ENCODE measurements around the gene TUBGCP4.
A peak's percentile ranks its signal among the peaks of the same experiment; 100 is the strongest.

Gene TUBGCP4

GRCh38 chr15:43420876-43421275 lies 50.0 kb downstream of the TUBGCP4 start:
- Mint-ChIP-seq H3K4me3 (no peak overlapping the region), H3K4me1 (ENCODE audit: low read depth) (peaks cover 9% of the 10 kb centered on the region), H3K27ac (no peak overlapping the region), H3K9me3 (no peaks in the 10 kb centered on the region), H3K27me3 (no peaks in the 10 kb centered on the region), H3K36me3 (ENCODE audit: low read depth) (peaks cover 58% of the 10 kb centered on the region)

- Mint-ChIP-seq H3K4me3 (no peak overlapping the region), H3K9me3 (no peaks in the 10 kb centered on the region), H3K27me3 (no peaks in the 10 kb centered on the region), H3K4me1 (ENCODE audit: low read depth) (peaks cover 9% of the 10 kb centered on the region), H3K27ac (peak overlapping the region; percentile 21), H3K36me3 (ENCODE audit: low read depth) (peaks cover 54% of the 10 kb centered on the region)
Observed at GRCh38 chr15:43423793-43424192, 52.9 kb downstream of the TUBGCP4 start.

GRCh38 chr15:43429687-43430086 lies 58.8 kb downstream of the TUBGCP4 start:
- H3K27ac Mint-ChIP-seq: no peak overlapping the region
- H3K36me3 Mint-ChIP-seq (ENCODE audit: low read depth): peaks cover 38% of the 10 kb centered on the region

GRCh38 chr15:43433165-43433564 lies 62.3 kb downstream of the TUBGCP4 start:
- H3K4me3 Mint-ChIP-seq: no peak overlapping the region
- H3K9me3 Mint-ChIP-seq: no peaks in the 10 kb centered on the region
- no peaks in the 10 kb centered on the region for H3K27me3 Mint-ChIP-seq
- no peak overlapping the region for H3K27ac Mint-ChIP-seq
- no peaks in the 10 kb centered on the region for H3K4me1 Mint-ChIP-seq (ENCODE audit: low read depth)
- peaks cover 32% of the 10 kb centered on the region for H3K36me3 Mint-ChIP-seq (ENCODE audit: low read depth)

More at GRCh38 chr15:43429687-43430086, 58.8 kb downstream of the TUBGCP4 start:
- H3K9me3 Mint-ChIP-seq: no peaks in the 10 kb centered on the region
- no peaks in the 10 kb centered on the region for H3K27me3 Mint-ChIP-seq
- no peaks in the 10 kb centered on the region for H3K4me1 Mint-ChIP-seq (ENCODE audit: low read depth)
- no peak overlapping the region for H3K4me3 Mint-ChIP-seq

- H3K4me3 Mint-ChIP-seq: no peak overlapping the region
- H3K4me1 Mint-ChIP-seq (ENCODE audit: low read depth): no peaks in the 10 kb centered on the region
- no peaks in the 10 kb centered on the region for H3K27me3 Mint-ChIP-seq
- no peak overlapping the region for H3K27ac Mint-ChIP-seq
- peaks cover 37% of the 10 kb centered on the region for H3K36me3 Mint-ChIP-seq (ENCODE audit: low read depth)
- no peaks in the 10 kb centered on the region for H3K9me3 Mint-ChIP-seq
Observed at GRCh38 chr15:43433661-43434303, 62.9 kb downstream of the TUBGCP4 start.

GRCh38 chr15:43434446-43434845 lies 63.5 kb downstream of the TUBGCP4 start:
- no peaks in the 10 kb centered on the region for H3K27me3 Mint-ChIP-seq
- no peak overlapping the region for H3K27ac Mint-ChIP-seq
- H3K4me1 Mint-ChIP-seq (ENCODE audit: low read depth): no peaks in the 10 kb centered on the region
- H3K4me3 Mint-ChIP-seq: no peak overlapping the region
- peaks cover 37% of the 10 kb centered on the region for H3K36me3 Mint-ChIP-seq (ENCODE audit: low read depth)
- no peaks in the 10 kb centered on the region for H3K9me3 Mint-ChIP-seq

- Mint-ChIP-seq H3K36me3 (ENCODE audit: low read depth) (peaks cover 41% of the 10 kb centered on the region), H3K9me3 (no peaks in the 10 kb centered on the region), H3K27ac (no peak overlapping the region)
Observed at GRCh38 chr15:43436395-43436794, 65.5 kb downstream of the TUBGCP4 start.

GRCh38 chr15:43439268-43439667 lies 68.4 kb downstream of the TUBGCP4 start:
- Mint-ChIP-seq H3K4me1 (ENCODE audit: low read depth) (peaks cover 13% of the 10 kb centered on the region), H3K36me3 (ENCODE audit: low read depth) (peaks cover 24% of the 10 kb centered on the region), H3K9me3 (no peaks in the 10 kb centered on the region), H3K27ac (no peak overlapping the region), H3K4me3 (no peak overlapping the region), H3K27me3 (no peaks in the 10 kb centered on the region)

More at GRCh38 chr15:43436395-43436794, 65.5 kb downstream of the TUBGCP4 start:
- Mint-ChIP-seq H3K27me3 (no peaks in the 10 kb centered on the region), H3K4me3 (no peak overlapping the region), H3K4me1 (ENCODE audit: low read depth) (peaks cover 7% of the 10 kb centered on the region)

- H3K27me3 Mint-ChIP-seq: no peaks in the 10 kb centered on the region
- H3K4me3 Mint-ChIP-seq: peak overlapping the region; percentile 52
- H3K27ac Mint-ChIP-seq: peak overlapping the region; percentile 90
- H3K9me3 Mint-ChIP-seq: no peaks in the 10 kb centered on the region
- peaks cover 35% of the 10 kb centered on the region for H3K36me3 Mint-ChIP-seq (ENCODE audit: low read depth)
- peaks cover 13% of the 10 kb centered on the region for H3K4me1 Mint-ChIP-seq (ENCODE audit: low read depth)
Observed at GRCh38 chr15:43440721-43441281, 69.9 kb downstream of the TUBGCP4 start.

GRCh38 chr15:43441316-43441715 lies 70.4 kb downstream of the TUBGCP4 start:
- H3K4me1 Mint-ChIP-seq (ENCODE audit: low read depth): peaks cover 14% of the 10 kb centered on the region
- H3K4me3 Mint-ChIP-seq: no peak overlapping the region
- no peaks in the 10 kb centered on the region for H3K27me3 Mint-ChIP-seq
- H3K9me3 Mint-ChIP-seq: no peaks in the 10 kb centered on the region
- peak overlapping the region; percentile 90 for H3K27ac Mint-ChIP-seq
- H3K36me3 Mint-ChIP-seq (ENCODE audit: low read depth): peaks cover 37% of the 10 kb centered on the region

GRCh38 chr15:43446344-43446743 lies 75.4 kb downstream of the TUBGCP4 start:
- Mint-ChIP-seq H3K27ac (no peak overlapping the region), H3K4me3 (no peak overlapping the region), H3K9me3 (no peaks in the 10 kb centered on the region), H3K27me3 (no peaks in the 10 kb centered on the region), H3K36me3 (ENCODE audit: low read depth) (peaks cover 22% of the 10 kb centered on the region), H3K4me1 (ENCODE audit: low read depth) (peaks cover 21% of the 10 kb centered on the region)

GRCh38 chr15:43449981-43450380 lies 79.1 kb downstream of the TUBGCP4 start:
- Mint-ChIP-seq H3K36me3 (ENCODE audit: low read depth) (peaks cover 24% of the 10 kb centered on the region), H3K4me3 (no peak overlapping the region), H3K9me3 (no peaks in the 10 kb centered on the region), H3K4me1 (ENCODE audit: low read depth) (peaks cover 14% of the 10 kb centered on the region), H3K27me3 (no peaks in the 10 kb centered on the region), H3K27ac (no peak overlapping the region)

All from stimulated activated naive CD8-positive, alpha-beta T cell treated with anti-CD3 and anti-CD28 coated beads, Interleukin-15, Interleukin-2, amounts not matched to agents 100 ng/mL and 50 ng/mL, for 24 hours (primary cell).